ENCODE measurements around the gene SCGB1C2.
"Not testable (repeated sequence)": the region's sequence is repeated elsewhere in the genome, so short reads cannot be mapped to it uniquely, and the experiment has no call there.

- not testable (repeated sequence) for TF ChIP-seq EZH2 (IDR thresholded peaks at IDR 0.05; ENCODE audit: low read length)
- TF ChIP-seq, protein P1, sequence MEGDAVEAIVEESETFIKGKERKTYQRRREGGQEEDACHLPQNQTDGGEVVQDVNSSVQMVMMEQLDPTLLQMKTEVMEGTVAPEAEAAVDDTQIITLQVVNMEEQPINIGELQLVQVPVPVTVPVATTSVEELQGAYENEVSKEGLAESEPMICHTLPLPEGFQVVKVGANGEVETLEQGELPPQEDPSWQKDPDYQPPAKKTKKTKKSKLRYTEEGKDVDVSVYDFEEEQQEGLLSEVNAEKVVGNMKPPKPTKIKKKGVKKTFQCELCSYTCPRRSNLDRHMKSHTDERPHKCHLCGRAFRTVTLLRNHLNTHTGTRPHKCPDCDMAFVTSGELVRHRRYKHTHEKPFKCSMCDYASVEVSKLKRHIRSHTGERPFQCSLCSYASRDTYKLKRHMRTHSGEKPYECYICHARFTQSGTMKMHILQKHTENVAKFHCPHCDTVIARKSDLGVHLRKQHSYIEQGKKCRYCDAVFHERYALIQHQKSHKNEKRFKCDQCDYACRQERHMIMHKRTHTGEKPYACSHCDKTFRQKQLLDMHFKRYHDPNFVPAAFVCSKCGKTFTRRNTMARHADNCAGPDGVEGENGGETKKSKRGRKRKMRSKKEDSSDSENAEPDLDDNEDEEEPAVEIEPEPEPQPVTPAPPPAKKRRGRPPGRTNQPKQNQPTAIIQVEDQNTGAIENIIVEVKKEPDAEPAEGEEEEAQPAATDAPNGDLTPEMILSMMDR (optimal IDR thresholded peaks at IDR 0.05 in 1 of 3, IDR thresholded peaks at IDR 0.05 in 1 of 3, conservative IDR thresholded peaks at IDR 0.05 in 1 of 3; ENCODE audit: extremely low read depth in 1 of 3, insufficient read depth in 2 of 3, low read length in 3 of 3) = not testable (repeated sequence)
These were observed 2.2 kb downstream of the SCGB1C2 start for GRCh38 chr17:139401-140205.

Data from keratinocyte (primary cell).